SHP77 (cell line): ENCODE measurements around the gene RAG2.

Experiments used
- DNase-seq, 2 experiments: peaks; one replicate each; lab custom pipeline; 2025; lab: John Stamatoyannopoulos, UW

Gene RAG2

GRCh38 chr11:36550385-36551115 is 47.5 kb downstream of the RAG2 start:
- DNase-seq: no peak
